ENCODE data around the gene ZDHHC8. TPM values are rescaled to one million over a fixed set of nuclear protein-coding genes. Genes with fewer than 3 reads are reported as not detected.

ZDHHC8 gene
- total RNA-seq, 2 donors from 2014 or later = 14.1 to 36.6 TPM

GRCh38 chr22:20140521-20140964, 8.9 kb downstream of the ZDHHC8 start:
- H3K4me3 ChIP-seq = no peak overlapping the region
- no peaks in the 10 kb centered on the region for H3K36me3 ChIP-seq
- H3K4me1 ChIP-seq (replicated peaks) = no peaks in the 10 kb centered on the region
- H3K27me3 ChIP-seq (replicated peaks; ENCODE audit: insufficient read depth) = no peaks in the 10 kb centered on the region
- H3K27ac ChIP-seq = no peak overlapping the region
- no peaks in the 10 kb centered on the region for H3K9me3 ChIP-seq
- TF ChIP-seq POLR2AphosphoS5 (IDR thresholded peaks at IDR 0.05) (no peak), POLR2A (IDR thresholded peaks at IDR 0.05) (no peak)
- TF ChIP-seq, protein P1, sequence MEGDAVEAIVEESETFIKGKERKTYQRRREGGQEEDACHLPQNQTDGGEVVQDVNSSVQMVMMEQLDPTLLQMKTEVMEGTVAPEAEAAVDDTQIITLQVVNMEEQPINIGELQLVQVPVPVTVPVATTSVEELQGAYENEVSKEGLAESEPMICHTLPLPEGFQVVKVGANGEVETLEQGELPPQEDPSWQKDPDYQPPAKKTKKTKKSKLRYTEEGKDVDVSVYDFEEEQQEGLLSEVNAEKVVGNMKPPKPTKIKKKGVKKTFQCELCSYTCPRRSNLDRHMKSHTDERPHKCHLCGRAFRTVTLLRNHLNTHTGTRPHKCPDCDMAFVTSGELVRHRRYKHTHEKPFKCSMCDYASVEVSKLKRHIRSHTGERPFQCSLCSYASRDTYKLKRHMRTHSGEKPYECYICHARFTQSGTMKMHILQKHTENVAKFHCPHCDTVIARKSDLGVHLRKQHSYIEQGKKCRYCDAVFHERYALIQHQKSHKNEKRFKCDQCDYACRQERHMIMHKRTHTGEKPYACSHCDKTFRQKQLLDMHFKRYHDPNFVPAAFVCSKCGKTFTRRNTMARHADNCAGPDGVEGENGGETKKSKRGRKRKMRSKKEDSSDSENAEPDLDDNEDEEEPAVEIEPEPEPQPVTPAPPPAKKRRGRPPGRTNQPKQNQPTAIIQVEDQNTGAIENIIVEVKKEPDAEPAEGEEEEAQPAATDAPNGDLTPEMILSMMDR (IDR thresholded peaks at IDR 0.05) = no peak
- 97% methylated on average over 16 of the region's 17 CpGs for WGBS
- no peak for DNase-seq (ENCODE audit: low spot score)
- intact Hi-C loops (cut with DNase I) = no loop called here

GRCh38 chr22:20141186-20142077, 9.8 kb downstream of the ZDHHC8 start:
- H3K4me3 ChIP-seq = no peak overlapping the region
- no peaks in the 10 kb centered on the region for H3K27me3 ChIP-seq (replicated peaks; ENCODE audit: insufficient read depth)
- no peak for TF ChIP-seq POLR2A (IDR thresholded peaks at IDR 0.05)
- TF ChIP-seq POLR2AphosphoS5 (IDR thresholded peaks at IDR 0.05) = no peak
- TF ChIP-seq, protein P1 (IDR thresholded peaks at IDR 0.05) = no peak
- no peak for DNase-seq (ENCODE audit: low spot score)
- no peaks in the 10 kb centered on the region for H3K9me3 ChIP-seq
- 81% methylated on average over 20 of the region's 22 CpGs for WGBS
- no peaks in the 10 kb centered on the region for H3K36me3 ChIP-seq
- intact Hi-C loops (cut with DNase I) = no loop called here
- H3K27ac ChIP-seq = no peak overlapping the region
- no peaks in the 10 kb centered on the region for H3K4me1 ChIP-seq (replicated peaks)

GRCh38 chr22:20142711-20143621, 11.4 kb downstream of the ZDHHC8 start:
- no peaks in the 10 kb centered on the region for H3K4me1 ChIP-seq (replicated peaks)
- TF ChIP-seq POLR2AphosphoS5 (IDR thresholded peaks at IDR 0.05) = no peak
- TF ChIP-seq POLR2A (IDR thresholded peaks at IDR 0.05) = no peak
- TF ChIP-seq, protein P1 (IDR thresholded peaks at IDR 0.05) = no peak
- no peaks in the 10 kb centered on the region for H3K36me3 ChIP-seq
- intact Hi-C loops (cut with DNase I) = no loop called here
- H3K9me3 ChIP-seq = no peaks in the 10 kb centered on the region
- H3K27ac ChIP-seq = no peak overlapping the region
- H3K27me3 ChIP-seq (replicated peaks; ENCODE audit: insufficient read depth) = no peaks in the 10 kb centered on the region
- WGBS = 91% methylated on average over 36 of the region's 65 CpGs
- no peak for DNase-seq (ENCODE audit: low spot score)
- H3K4me3 ChIP-seq = no peak overlapping the region

- H3K36me3 ChIP-seq = no peaks in the 10 kb centered on the region
- TF ChIP-seq POLR2AphosphoS5 (IDR thresholded peaks at IDR 0.05) (no peak), POLR2A (IDR thresholded peaks at IDR 0.05) (no peak)
- TF ChIP-seq, protein P1 (IDR thresholded peaks at IDR 0.05) = no peak
- H3K4me1 ChIP-seq (replicated peaks) = no peaks in the 10 kb centered on the region
- no peak overlapping the region for H3K4me3 ChIP-seq
- 82% methylated on average over 19 of the region's 19 CpGs for WGBS
- intact Hi-C loops (cut with DNase I) = no loop called here
- H3K27me3 ChIP-seq (replicated peaks; ENCODE audit: insufficient read depth) = no peaks in the 10 kb centered on the region
- H3K27ac ChIP-seq = no peak overlapping the region
- no peaks in the 10 kb centered on the region for H3K9me3 ChIP-seq
- DNase-seq (ENCODE audit: low spot score) = no peak
Observed at GRCh38 chr22:20143883-20144665, 12.5 kb downstream of the ZDHHC8 start.
